ENCODE data around the gene PPM1G. TPM values are rescaled to one million over a fixed set of nuclear protein-coding genes. Genes with fewer than 3 reads are reported as not detected.

The PPM1G gene
- total and polyA plus RNA-seq, 4 donors = 45.9 to 76.2 (median 61.7) TPM

DNA sequence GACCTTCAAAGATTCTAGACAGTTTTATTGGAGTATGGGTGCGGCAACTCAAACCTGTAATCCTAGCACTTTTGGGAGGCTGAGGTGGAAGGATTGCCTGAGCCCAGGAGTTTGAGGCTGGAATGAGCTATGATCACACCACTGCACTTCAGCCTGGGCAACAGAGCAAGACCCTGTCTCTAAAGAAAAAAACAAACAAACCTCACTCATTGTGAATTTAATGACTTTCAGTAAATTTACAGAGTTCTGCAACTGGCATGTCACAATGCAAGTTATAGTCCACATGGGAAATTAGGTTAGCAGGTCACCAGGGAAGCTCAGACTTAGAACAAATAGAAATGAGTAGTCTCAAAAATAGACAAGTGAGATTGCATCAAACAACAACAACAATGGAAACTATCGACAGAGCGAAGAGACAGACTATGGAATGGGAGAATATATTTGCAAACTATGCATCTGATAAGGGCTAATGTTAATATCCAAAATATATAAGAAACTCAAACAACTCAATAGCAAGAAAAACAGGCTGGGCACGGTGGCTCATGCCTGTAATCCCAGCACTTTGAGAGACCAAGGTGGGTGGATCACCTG is 12.4 kb upstream of the PPM1G start:
- H3K27ac ChIP-seq (ENCODE audit: low read depth in 1 of 2, low read length in 1 of 2) = no peak overlapping the region
- DNase-seq (no peak), ATAC-seq (ENCODE audit: insufficient read depth, low FRiP score) (no peak)
- no peaks in the 10 kb centered on the region for H3K9me3 ChIP-seq (ENCODE audit: control insufficient read depth in 4 of 4, insufficient read depth in 3 of 4, low read length in 3 of 4)
- H3K4me3 ChIP-seq = no peak overlapping the region
- no peaks in the 10 kb centered on the region for H3K4me1 ChIP-seq (ENCODE audit: control insufficient read depth in 5 of 5, insufficient read depth in 5 of 5, low read length in 5 of 5)
- TF ChIP-seq, protein P1, sequence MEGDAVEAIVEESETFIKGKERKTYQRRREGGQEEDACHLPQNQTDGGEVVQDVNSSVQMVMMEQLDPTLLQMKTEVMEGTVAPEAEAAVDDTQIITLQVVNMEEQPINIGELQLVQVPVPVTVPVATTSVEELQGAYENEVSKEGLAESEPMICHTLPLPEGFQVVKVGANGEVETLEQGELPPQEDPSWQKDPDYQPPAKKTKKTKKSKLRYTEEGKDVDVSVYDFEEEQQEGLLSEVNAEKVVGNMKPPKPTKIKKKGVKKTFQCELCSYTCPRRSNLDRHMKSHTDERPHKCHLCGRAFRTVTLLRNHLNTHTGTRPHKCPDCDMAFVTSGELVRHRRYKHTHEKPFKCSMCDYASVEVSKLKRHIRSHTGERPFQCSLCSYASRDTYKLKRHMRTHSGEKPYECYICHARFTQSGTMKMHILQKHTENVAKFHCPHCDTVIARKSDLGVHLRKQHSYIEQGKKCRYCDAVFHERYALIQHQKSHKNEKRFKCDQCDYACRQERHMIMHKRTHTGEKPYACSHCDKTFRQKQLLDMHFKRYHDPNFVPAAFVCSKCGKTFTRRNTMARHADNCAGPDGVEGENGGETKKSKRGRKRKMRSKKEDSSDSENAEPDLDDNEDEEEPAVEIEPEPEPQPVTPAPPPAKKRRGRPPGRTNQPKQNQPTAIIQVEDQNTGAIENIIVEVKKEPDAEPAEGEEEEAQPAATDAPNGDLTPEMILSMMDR (IDR thresholded peaks at IDR 0.05; ENCODE audit: control extremely low read depth, extremely low read depth) = no peak
- 82 to 88% methylated on average over 4 of the region's 4 CpGs for WGBS, 2 donors
- H3K9ac ChIP-seq (ENCODE audit: insufficient read depth in 1 of 2, low read length in 2 of 2) = no peak overlapping the region
- no peaks in the 10 kb centered on the region for H3K27me3 ChIP-seq (ENCODE audit: control insufficient read depth in 3 of 3, insufficient read depth in 3 of 3, low read length in 2 of 3)
- H3K36me3 ChIP-seq (ENCODE audit: control insufficient read depth in 4 of 4, insufficient read depth in 4 of 4, low read length in 4 of 4) = no peaks in the 10 kb centered on the region

DNA sequence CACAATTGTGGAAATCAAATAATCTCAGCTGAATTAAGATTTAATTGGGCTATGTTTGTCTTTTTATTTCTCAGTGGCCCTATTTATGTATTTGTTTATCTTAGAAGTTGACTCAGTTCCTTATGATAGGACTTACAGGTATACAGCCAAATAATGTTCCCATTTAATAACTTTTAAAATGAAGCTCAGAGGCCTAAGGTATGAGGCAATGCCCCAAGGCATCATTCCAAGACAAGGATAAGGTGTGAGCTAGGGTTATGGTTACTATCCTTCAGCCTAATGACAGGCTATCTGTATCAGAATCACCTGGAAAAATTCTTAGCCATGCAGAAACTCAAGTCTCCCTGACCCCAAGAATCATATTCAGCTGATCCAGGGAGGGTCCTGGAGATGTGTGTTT is 11.6 kb upstream of the PPM1G start:
- Histone ChIP-seq H3K27me3 (ENCODE audit: control insufficient read depth in 3 of 3, insufficient read depth in 3 of 3, low read length in 2 of 3) (no peaks in the 10 kb centered on the region), H3K4me3 (no peak overlapping the region), H3K4me1 (ENCODE audit: control insufficient read depth in 5 of 5, insufficient read depth in 5 of 5, low read length in 5 of 5) (no peaks in the 10 kb centered on the region), H3K27ac (ENCODE audit: low read depth in 1 of 2, low read length in 1 of 2) (no peak overlapping the region), H3K9ac (ENCODE audit: insufficient read depth in 1 of 2, low read length in 2 of 2) (no peak overlapping the region), H3K36me3 (ENCODE audit: control insufficient read depth in 4 of 4, insufficient read depth in 4 of 4, low read length in 4 of 4) (no peaks in the 10 kb centered on the region), H3K9me3 (ENCODE audit: control insufficient read depth in 4 of 4, insufficient read depth in 3 of 4, low read length in 3 of 4) (no peaks in the 10 kb centered on the region)
- TF ChIP-seq, protein P1 (IDR thresholded peaks at IDR 0.05; ENCODE audit: control extremely low read depth, extremely low read depth) = no peak
- no peak for DNase-seq
- no peak for ATAC-seq (ENCODE audit: insufficient read depth, low FRiP score)

- no peak overlapping the region for H3K9ac ChIP-seq (ENCODE audit: insufficient read depth in 1 of 2, low read length in 2 of 2)
- no peaks in the 10 kb centered on the region for H3K27me3 ChIP-seq (ENCODE audit: control insufficient read depth in 3 of 3, insufficient read depth in 3 of 3, low read length in 2 of 3)
- H3K27ac ChIP-seq (ENCODE audit: low read depth in 1 of 2, low read length in 1 of 2) = no peak overlapping the region
- TF ChIP-seq, protein P1 (IDR thresholded peaks at IDR 0.05; ENCODE audit: control extremely low read depth, extremely low read depth) = no peak
- no peak for DNase-seq
- no peaks in the 10 kb centered on the region for H3K9me3 ChIP-seq (ENCODE audit: control insufficient read depth in 4 of 4, insufficient read depth in 3 of 4, low read length in 3 of 4)
- no peaks in the 10 kb centered on the region for H3K4me1 ChIP-seq (ENCODE audit: control insufficient read depth in 5 of 5, insufficient read depth in 5 of 5, low read length in 5 of 5)
- H3K4me3 ChIP-seq = no peak overlapping the region
- H3K36me3 ChIP-seq (ENCODE audit: control insufficient read depth in 4 of 4, insufficient read depth in 4 of 4, low read length in 4 of 4) = no peaks in the 10 kb centered on the region
- ATAC-seq (ENCODE audit: insufficient read depth, low FRiP score) = no peak
- 97% methylated on average over 6 of the region's 6 CpGs for WGBS, 2 donors
These were observed 6.8 kb upstream of the PPM1G start for GRCh38 chr2:27416151-27416550.
